ENCODE results near the gene SFMBT2.

The SFMBT2 gene

GRCh38 chr10:7298495-7298894, 112.3 kb downstream of the SFMBT2 start:
- no peak for DNase-seq (ENCODE audit: low read depth)

- DNase-seq (ENCODE audit: low read depth): no peak
These were observed 113.7 kb downstream of the SFMBT2 start for GRCh38 chr10:7297094-7297493.

GRCh38 chr10:7296648-7297047, 114.2 kb downstream of the SFMBT2 start:
- no peak for DNase-seq (ENCODE audit: low read depth)

GRCh38 chr10:7296076-7296475, 114.8 kb downstream of the SFMBT2 start:
- DNase-seq (ENCODE audit: low read depth): no peak

- no peak for DNase-seq (ENCODE audit: low read depth)
These were observed 117.4 kb downstream of the SFMBT2 start for GRCh38 chr10:7293378-7293920.

- DNase-seq (ENCODE audit: low read depth): no peak
These were observed 119.2 kb downstream of the SFMBT2 start for GRCh38 chr10:7291487-7292270.

GRCh38 chr10:7288060-7288690, 122.7 kb downstream of the SFMBT2 start:
- DNase-seq (ENCODE audit: low read depth): no peak

GRCh38 chr10:7287377-7287776, 123.5 kb downstream of the SFMBT2 start:
- no peak for DNase-seq (ENCODE audit: low read depth)

- DNase-seq (ENCODE audit: low read depth): no peak
These were observed 125.1 kb downstream of the SFMBT2 start for GRCh38 chr10:7285522-7286322.

GRCh38 chr10:7283246-7283645, 127.6 kb downstream of the SFMBT2 start:
- no peak for DNase-seq (ENCODE audit: low read depth)

GRCh38 chr10:7282457-7282856, 128.4 kb downstream of the SFMBT2 start:
- DNase-seq (ENCODE audit: low read depth): no peak

- no peak for DNase-seq (ENCODE audit: low read depth)
These were observed 129.4 kb downstream of the SFMBT2 start for GRCh38 chr10:7281429-7281828.

GRCh38 chr10:7279303-7279702, 131.5 kb downstream of the SFMBT2 start:
- no peak for DNase-seq (ENCODE audit: low read depth)

GRCh38 chr10:7277867-7278266, 133.0 kb downstream of the SFMBT2 start:
- DNase-seq (ENCODE audit: low read depth): no peak

- no peak for DNase-seq (ENCODE audit: low read depth)
These were observed 133.4 kb downstream of the SFMBT2 start for GRCh38 chr10:7277432-7277831.

GRCh38 chr10:7275761-7276440, 134.9 kb downstream of the SFMBT2 start:
- DNase-seq (ENCODE audit: low read depth): no peak

GRCh38 chr10:7274293-7274692, 136.5 kb downstream of the SFMBT2 start:
- DNase-seq (ENCODE audit: low read depth): no peak

- DNase-seq (ENCODE audit: low read depth): no peak
These were observed 138.8 kb downstream of the SFMBT2 start for GRCh38 chr10:7272008-7272407.

- DNase-seq (ENCODE audit: low read depth): no peak
These were observed 140.8 kb downstream of the SFMBT2 start for GRCh38 chr10:7269988-7270387.

- no peak for DNase-seq (ENCODE audit: low read depth)
These were observed 143.7 kb downstream of the SFMBT2 start for GRCh38 chr10:7267142-7267541.

GRCh38 chr10:7265396-7266123, 145.3 kb downstream of the SFMBT2 start:
- no peak for DNase-seq (ENCODE audit: low read depth)
